Body of pancreas (tissue), 4 donors: ENCODE results near the gene ADIG.

Experiments
- CTCF ChIP-seq, 7 experiments: fragments of 450-650 bp in 4 of 7; fragments of 200-600 bp in 3 of 7; sonication (generic) in 3 of 7; IDR thresholded peaks; one replicate each; pipeline ENCODE4 v1.5.1; 2016 to 2019; ENCODE audit warnings: antibody characterized with exemption in 7 of 7
- POLR2A ChIP-seq, 3 donors: fragments of 450-650 bp; IDR thresholded peaks; one replicate each; pipeline ENCODE4 v1.6.1; 2016; ENCODE audit warnings: antibody characterized with exemption in 3 of 3, mild to moderate bottlenecking in 2 of 3

- TF ChIP-seq CTCF (IDR thresholded peaks at IDR 0.05) = peak in 1 of 7 experiments; percentile 8
- no peak for TF ChIP-seq POLR2A (IDR thresholded peaks at IDR 0.05)
These were observed 20.5 kb downstream of the ADIG start, which contains the start of gene ARHGAP40 for GRCh38 chr20:38601216-38602184.
